Measurements from ENCODE around the gene GARIN1A.
"Not testable (repeated sequence)": the region's sequence is repeated elsewhere in the genome, so short reads cannot be mapped to it uniquely, and the experiment has no call there.

Gene GARIN1A

DNA sequence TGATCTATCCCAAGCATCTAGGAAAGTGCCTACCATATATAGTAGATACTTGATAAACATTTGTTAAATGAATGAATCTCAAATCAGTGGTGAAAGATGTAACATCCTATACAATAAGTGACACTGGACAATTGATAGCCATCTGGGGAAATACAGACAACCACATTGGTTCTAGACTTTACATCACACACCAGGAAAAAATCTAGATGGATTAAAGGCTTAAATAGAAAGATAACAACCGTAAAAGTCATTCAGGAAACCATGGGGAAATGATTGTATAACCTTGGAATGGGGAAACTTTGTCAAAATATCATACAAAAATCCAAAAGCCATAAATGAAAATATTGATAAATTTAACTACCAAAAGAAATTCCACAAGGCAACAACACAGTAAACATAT, 7.0 kb upstream of the GARIN1A start:
- FAIRE-seq = no peak
- no peak for DNase-seq (ENCODE audit: insufficient read length)
- TF ChIP-seq TAF1 (IDR thresholded peaks at IDR 0.05; ENCODE audit: borderline replicate concordance, low read depth, low read length) = no peak
- no peak for TF ChIP-seq POLR2AphosphoS5 (IDR thresholded peaks at IDR 0.05; ENCODE audit: low read depth, low read length)
- TF ChIP-seq POLR2A (IDR thresholded peaks at IDR 0.05; ENCODE audit: low read depth, low read length) = no peak

DNA sequence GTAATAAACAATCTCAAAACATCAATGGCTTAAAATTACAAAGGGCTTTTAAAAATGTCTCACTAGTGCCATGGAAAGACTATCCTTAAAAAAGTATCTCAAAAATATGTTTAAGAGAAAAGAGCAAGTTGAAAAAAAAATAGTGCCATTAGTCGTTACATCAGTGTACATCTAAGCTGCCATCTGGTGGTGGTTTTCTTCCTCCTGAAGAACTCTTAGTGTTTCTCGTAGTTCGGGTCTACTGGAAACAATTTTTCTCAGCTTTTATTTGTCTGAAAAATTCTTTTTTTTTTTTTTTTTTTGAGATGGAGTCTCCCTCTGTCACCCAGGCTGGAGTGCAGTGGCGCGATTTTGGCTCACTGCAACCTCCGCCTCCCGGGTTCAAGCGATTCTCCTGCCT, 5.9 kb upstream of the GARIN1A start:
- TF ChIP-seq POLR2A (IDR thresholded peaks at IDR 0.05; ENCODE audit: low read depth, low read length) = no peak
- no peak for TF ChIP-seq TAF1 (IDR thresholded peaks at IDR 0.05; ENCODE audit: borderline replicate concordance, low read depth, low read length)
- no peak for TF ChIP-seq POLR2AphosphoS5 (IDR thresholded peaks at IDR 0.05; ENCODE audit: low read depth, low read length)
- DNase-seq (ENCODE audit: insufficient read length) (no peak), FAIRE-seq (no peak)

DNA sequence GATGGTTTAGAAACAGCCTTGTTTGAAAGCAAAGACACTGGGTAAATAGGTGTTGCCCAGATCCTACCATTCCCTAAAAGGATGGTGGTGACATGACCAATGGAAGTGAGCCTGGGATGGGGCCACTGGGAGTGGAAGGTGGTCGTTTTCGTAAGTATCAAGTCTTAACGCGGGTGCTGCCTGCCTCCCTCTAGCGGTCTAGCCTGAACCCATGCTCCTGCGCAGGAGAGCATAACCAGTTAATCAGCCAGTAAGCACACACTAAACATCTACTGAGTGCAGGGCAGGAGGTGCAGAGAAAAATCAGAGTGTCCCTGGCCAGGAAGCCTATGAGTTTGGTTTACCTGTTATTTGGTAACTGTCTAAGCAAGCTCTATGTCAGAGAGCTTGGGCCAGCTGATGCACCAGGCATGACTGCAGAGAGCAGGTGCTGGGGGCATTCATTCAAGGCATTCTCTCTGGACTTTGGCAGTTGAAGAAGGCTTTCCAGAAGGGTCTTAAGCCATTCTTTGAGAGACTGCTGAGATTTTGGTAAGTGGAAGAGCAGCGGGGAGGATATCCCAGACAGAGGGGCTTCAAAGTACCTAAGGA, 930 bp downstream of the GARIN1A start:
- DNase-seq (ENCODE audit: insufficient read length) (no peak), FAIRE-seq (peak; percentile 53)
- TF ChIP-seq TAF1 (IDR thresholded peaks at IDR 0.05; ENCODE audit: borderline replicate concordance, low read depth, low read length) (no peak), POLR2AphosphoS5 (IDR thresholded peaks at IDR 0.05; ENCODE audit: low read depth, low read length) (no peak), POLR2A (IDR thresholded peaks at IDR 0.05; ENCODE audit: low read depth, low read length) (no peak)

GRCh38 chr7:128673571-128673970, 1.5 kb downstream of the GARIN1A start:
- TF ChIP-seq POLR2A (IDR thresholded peaks at IDR 0.05; ENCODE audit: low read depth, low read length) (no peak), POLR2AphosphoS5 (IDR thresholded peaks at IDR 0.05; ENCODE audit: low read depth, low read length) (no peak), TAF1 (IDR thresholded peaks at IDR 0.05; ENCODE audit: borderline replicate concordance, low read depth, low read length) (no peak)
- no peak for FAIRE-seq
- no peak for DNase-seq (ENCODE audit: insufficient read length)

DNA sequence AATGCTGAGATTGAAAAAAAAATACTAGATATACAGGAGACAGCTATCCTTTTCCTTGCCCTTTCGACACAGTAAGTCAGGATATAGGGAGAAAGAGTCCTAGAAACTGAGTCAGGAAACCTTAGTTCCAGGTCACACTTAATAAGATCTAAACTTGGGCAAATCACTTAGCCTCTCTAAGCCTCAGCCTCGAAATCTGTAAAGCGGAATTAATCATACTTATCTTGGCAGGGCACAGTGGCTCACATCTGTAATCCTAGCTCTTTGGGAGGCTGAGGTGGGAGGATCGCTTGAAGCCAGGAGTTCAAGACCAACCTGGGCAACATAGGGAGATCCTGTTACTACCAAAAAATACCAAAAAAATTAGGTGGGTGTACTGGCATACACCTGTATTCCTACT, 4.6 kb downstream of the GARIN1A start:
- TF ChIP-seq TAF1 (IDR thresholded peaks at IDR 0.05; ENCODE audit: borderline replicate concordance, low read depth, low read length) = no peak
- TF ChIP-seq POLR2A (IDR thresholded peaks at IDR 0.05; ENCODE audit: low read depth, low read length) = no peak
- no peak for TF ChIP-seq POLR2AphosphoS5 (IDR thresholded peaks at IDR 0.05; ENCODE audit: low read depth, low read length)
- no peak for FAIRE-seq
- no peak for DNase-seq (ENCODE audit: insufficient read length)

DNA sequence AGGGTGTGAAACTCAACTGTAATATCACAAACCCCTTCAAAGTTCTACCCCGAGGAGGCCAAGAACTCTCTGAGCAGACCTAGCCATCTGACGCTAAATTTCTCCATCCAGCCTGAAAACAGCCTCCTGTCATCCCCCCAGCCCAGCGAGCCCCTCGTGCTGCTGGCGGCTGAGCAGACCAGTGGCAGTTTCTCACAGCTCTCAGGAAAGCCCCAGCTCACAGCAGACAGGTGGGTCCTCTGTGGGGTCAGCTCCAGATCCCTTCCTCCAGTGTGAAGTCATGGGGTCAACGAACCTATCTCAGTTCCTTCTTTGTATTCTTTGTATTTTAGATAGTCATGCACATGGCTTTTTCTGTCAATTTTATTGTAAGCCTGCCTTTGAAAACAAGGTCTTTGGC, 7.8 kb downstream of the GARIN1A start:
- no peak for DNase-seq (ENCODE audit: insufficient read length)
- no peak for TF ChIP-seq TAF1 (IDR thresholded peaks at IDR 0.05; ENCODE audit: borderline replicate concordance, low read depth, low read length)
- no peak for TF ChIP-seq POLR2A (IDR thresholded peaks at IDR 0.05; ENCODE audit: low read depth, low read length)
- no peak for TF ChIP-seq POLR2AphosphoS5 (IDR thresholded peaks at IDR 0.05; ENCODE audit: low read depth, low read length)
- no peak for FAIRE-seq

GRCh38 chr7:128681794-128682537, 9.9 kb downstream of the GARIN1A start:
- no peak for DNase-seq (ENCODE audit: insufficient read length)
- TF ChIP-seq POLR2AphosphoS5 (IDR thresholded peaks at IDR 0.05; ENCODE audit: low read depth, low read length) = no peak
- FAIRE-seq = no peak

- DNase-seq (ENCODE audit: insufficient read length); FAIRE-seq: not testable (repeated sequence)
Observed at GRCh38 chr7:128683270-128683669, 11.2 kb downstream of the GARIN1A start.

DNA sequence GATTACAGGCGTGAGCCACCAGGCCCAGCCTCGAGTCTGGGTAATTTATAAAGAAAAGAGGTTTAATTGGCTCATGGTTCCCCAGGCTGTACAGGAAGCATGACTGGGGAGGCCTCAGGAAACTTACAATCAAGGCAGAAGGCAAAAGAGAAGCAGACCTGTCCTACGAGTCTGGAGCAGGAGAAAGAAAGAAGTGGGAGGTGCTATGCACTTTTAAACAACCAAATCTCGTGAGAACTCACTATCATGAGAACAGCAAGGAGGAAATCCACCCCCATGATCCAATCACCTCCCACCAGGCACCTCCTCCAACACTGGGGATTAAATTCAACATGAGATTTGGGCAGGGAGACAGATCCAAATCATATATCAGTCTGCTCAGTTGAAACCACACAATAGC, 11.6 kb downstream of the GARIN1A start:
- not testable (repeated sequence) for DNase-seq (ENCODE audit: insufficient read length); FAIRE-seq

- FAIRE-seq = no peak
- TF ChIP-seq POLR2AphosphoS5 (IDR thresholded peaks at IDR 0.05; ENCODE audit: low read depth, low read length) (no peak), TAF1 (IDR thresholded peaks at IDR 0.05; ENCODE audit: borderline replicate concordance, low read depth, low read length) (no peak), POLR2A (IDR thresholded peaks at IDR 0.05; ENCODE audit: low read depth, low read length) (no peak)
- DNase-seq (ENCODE audit: insufficient read length) = no peak
Observed at GRCh38 chr7:128687131-128687530, 15.0 kb downstream of the GARIN1A start.

- DNase-seq (ENCODE audit: insufficient read length) = no peak
- no peak for FAIRE-seq
- TF ChIP-seq TAF1 (IDR thresholded peaks at IDR 0.05; ENCODE audit: borderline replicate concordance, low read depth, low read length) (no peak), POLR2AphosphoS5 (IDR thresholded peaks at IDR 0.05; ENCODE audit: low read depth, low read length) (no peak), POLR2A (IDR thresholded peaks at IDR 0.05; ENCODE audit: low read depth, low read length) (no peak)
Observed at GRCh38 chr7:128688492-128688891, 16.4 kb downstream of the GARIN1A start.

GRCh38 chr7:128689161-128689935, 17.3 kb downstream of the GARIN1A start:
- DNase-seq (ENCODE audit: insufficient read length); FAIRE-seq: not testable (repeated sequence)
